ENCODE measurements around the gene PCDHGA1. TPM values are rescaled to one million over a fixed set of nuclear protein-coding genes. Genes with fewer than 3 reads are reported as not detected.
A peak's percentile ranks its signal among the peaks of the same experiment; 100 is the strongest.
"Not testable (repeated sequence)": the region's sequence is repeated elsewhere in the genome, so short reads cannot be mapped to it uniquely, and the experiment has no call there.

PCDHGA1 gene
- total and polyA plus RNA-seq, 5 experiments from 2014 or later, result 0.38 to 0.52 TPM; not detected in 3

GRCh38 chr5:141369994-141370848, 39.9 kb downstream of the PCDHGA1 start, which contains the start of gene PCDHGB3:
Gene PCDHGB3 (plus strand): TSS chr5:141370242. CDS start chr5:141370395, 153 bp downstream.
- DNase-seq (peak in 5 of 10 donors; percentile 12 to 37 (median 22)), ATAC-seq (peak; percentile 87 to 90)
- Mint-ChIP-seq H3K4me3 (peak within 1 kb of the TSS; percentile 65 to 91 (median 82)), H3K9me3 (peaks cover 0 to 88% (median 31%) of the 10 kb centered on the region in 9 donors), H3K27ac (peak within 1 kb of the TSS in 1 of 10 donors; percentile 42), H3K36me3 (peaks cover 17 to 52% (median 29%) of the 10 kb centered on the region in 3 donors), H3K27me3 (peaks cover 43 to 86% (median 73%) of the 10 kb centered on the region in 5 donors), H3K4me1 (peaks cover 0 to 7% (median 4%) of the 10 kb centered on the region in 4 donors)
- POLR2A ChIA-PET, result no interaction called here

GRCh38 chr5:141371572-141372475, 41.5 kb downstream of the PCDHGA1 start:
- Mint-ChIP-seq H3K9me3 (peaks cover 0 to 84% (median 30%) of the 10 kb centered on the region in 9 donors), H3K36me3 (peaks cover 12 to 47% (median 31%) of the 10 kb centered on the region in 3 donors), H3K4me1 (peaks cover 0 to 7% (median 4%) of the 10 kb centered on the region in 4 donors), H3K4me3 (peak overlapping the region in 2 of 10 donors; percentile 10 to 60), H3K27me3 (peaks cover 36 to 74% (median 68%) of the 10 kb centered on the region in 5 donors), H3K27ac (peak overlapping the region in 1 of 10 donors; percentile 65)
- ATAC-seq, result no peak
- DNase-seq, result no peak
- POLR2A ChIA-PET, result no interaction called here

GRCh38 chr5:141373673-141374317, 43.5 kb downstream of the PCDHGA1 start, which contains the start of gene PCDHGA6:
Gene PCDHGA6 (plus strand): TSS chr5:141373891. CDS start chr5:141374084, 193 bp downstream.
- H3K4me1 Mint-ChIP-seq, result peaks cover 0 to 7% (median 4%) of the 10 kb centered on the region in 4 donors
- POLR2A ChIA-PET, result no interaction called here
- no peak for ATAC-seq
- H3K27me3 Mint-ChIP-seq, result peaks cover 29 to 70% (median 59%) of the 10 kb centered on the region in 5 donors
- peaks cover 0 to 87% (median 34%) of the 10 kb centered on the region in 9 donors for H3K9me3 Mint-ChIP-seq
- H3K27ac Mint-ChIP-seq, result peak within 1 kb of the TSS in 1 of 10 donors; percentile 35
- DNase-seq, result no peak
- H3K36me3 Mint-ChIP-seq, result peaks cover 16 to 60% (median 31%) of the 10 kb centered on the region in 3 donors
- H3K4me3 Mint-ChIP-seq, result peak within 1 kb of the TSS in 8 of 10 donors; percentile 15 to 56 (median 38)

DNA sequence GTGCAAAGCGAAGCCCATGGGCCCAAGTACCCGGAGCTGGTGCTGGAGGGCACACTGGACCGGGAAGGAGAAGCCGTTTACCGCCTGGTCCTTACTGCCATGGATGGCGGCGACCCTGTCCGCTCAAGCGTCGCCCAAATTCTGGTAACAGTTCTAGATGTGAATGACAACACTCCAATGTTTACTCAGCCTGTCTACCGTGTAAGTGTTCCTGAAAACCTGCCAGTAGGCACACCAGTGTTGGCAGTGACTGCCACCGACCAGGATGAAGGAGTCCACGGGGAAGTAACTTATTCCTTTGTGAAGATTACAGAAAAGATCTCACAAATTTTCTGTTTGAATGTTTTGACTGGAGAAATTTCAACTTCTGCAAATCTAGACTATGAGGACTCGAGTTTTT, 44.3 kb downstream of the PCDHGA1 start:
- Mint-ChIP-seq H3K9me3 (peaks cover 0 to 90% (median 35%) of the 10 kb centered on the region in 9 donors), H3K27ac (no peak overlapping the region)
- no peak for DNase-seq

GRCh38 chr5:141375444-141376155, 45.3 kb downstream of the PCDHGA1 start:
- not testable (repeated sequence) for H3K4me1 Mint-ChIP-seq, ATAC-seq, H3K27ac Mint-ChIP-seq, H3K4me3 Mint-ChIP-seq, DNase-seq
- peaks cover 11 to 64% (median 37%) of the 10 kb centered on the region in 3 donors for H3K36me3 Mint-ChIP-seq
- peaks cover 6 to 88% (median 38%) of the 10 kb centered on the region in 9 donors for H3K9me3 Mint-ChIP-seq
- H3K27me3 Mint-ChIP-seq, result peaks cover 20 to 67% (median 54%) of the 10 kb centered on the region in 5 donors
- POLR2A ChIA-PET, result interaction anchor here (0.6 kb wide), 1 partner anchor 47 kb away, joined by 3 read pairs; no protein-coding TSS in a partner anchor

More for the DNA sequence above, 44.3 kb downstream of the PCDHGA1 start:
- Mint-ChIP-seq H3K36me3 (peaks cover 16 to 64% (median 34%) of the 10 kb centered on the region in 3 donors), H3K4me1 (peaks cover 0 to 7% (median 4%) of the 10 kb centered on the region in 4 donors), H3K27me3 (peaks cover 26 to 67% (median 54%) of the 10 kb centered on the region in 5 donors), H3K4me3 (no peak overlapping the region)
- ATAC-seq, result no peak
- POLR2A ChIA-PET, result no interaction called here

- H3K27me3 Mint-ChIP-seq, result peaks cover 35 to 77% (median 63%) of the 10 kb centered on the region in 5 donors
- peaks cover 10 to 89% (median 48%) of the 10 kb centered on the region in 9 donors for H3K9me3 Mint-ChIP-seq
- peak within 1 kb of the TSS; percentile 48 to 78 (median 72) for H3K4me3 Mint-ChIP-seq
- H3K27ac Mint-ChIP-seq, result no peak within 1 kb of the TSS
- H3K4me1 Mint-ChIP-seq, result peaks cover 0 to 2% (median 0%) of the 10 kb centered on the region in 4 donors
- DNase-seq (no peak), ATAC-seq (peak in 1 of 2 donors; percentile 55)
- peaks cover 14 to 72% (median 37%) of the 10 kb centered on the region in 3 donors for H3K36me3 Mint-ChIP-seq
- POLR2A ChIA-PET, result no interaction called here
These were observed 52.4 kb downstream of the PCDHGA1 start, which contains the start of gene PCDHGA7 for GRCh38 chr5:141382469-141383294. Gene PCDHGA7 (plus strand): TSS chr5:141382742. CDS start chr5:141382900, 158 bp downstream.

- POLR2A ChIA-PET, result no interaction called here
- DNase-seq (no peak), ATAC-seq (no peak)
- Mint-ChIP-seq H3K27me3 (peaks cover 37 to 80% (median 66%) of the 10 kb centered on the region in 5 donors), H3K36me3 (peaks cover 16 to 71% (median 39%) of the 10 kb centered on the region in 3 donors), H3K4me3 (peak overlapping the region in 4 of 10 donors; percentile 7 to 76 (median 48)), H3K9me3 (peaks cover 13 to 87% (median 49%) of the 10 kb centered on the region in 9 donors), H3K4me1 (peaks cover 0 to 2% (median 0%) of the 10 kb centered on the region in 4 donors), H3K27ac (no peak overlapping the region)
These were observed 53.0 kb downstream of the PCDHGA1 start for GRCh38 chr5:141383345-141383744.

GRCh38 chr5:141384471-141385267, 54.4 kb downstream of the PCDHGA1 start:
- ATAC-seq, result no peak
- DNase-seq, result no peak
- H3K27me3 Mint-ChIP-seq, result peaks cover 43 to 84% (median 74%) of the 10 kb centered on the region in 5 donors

DNA sequence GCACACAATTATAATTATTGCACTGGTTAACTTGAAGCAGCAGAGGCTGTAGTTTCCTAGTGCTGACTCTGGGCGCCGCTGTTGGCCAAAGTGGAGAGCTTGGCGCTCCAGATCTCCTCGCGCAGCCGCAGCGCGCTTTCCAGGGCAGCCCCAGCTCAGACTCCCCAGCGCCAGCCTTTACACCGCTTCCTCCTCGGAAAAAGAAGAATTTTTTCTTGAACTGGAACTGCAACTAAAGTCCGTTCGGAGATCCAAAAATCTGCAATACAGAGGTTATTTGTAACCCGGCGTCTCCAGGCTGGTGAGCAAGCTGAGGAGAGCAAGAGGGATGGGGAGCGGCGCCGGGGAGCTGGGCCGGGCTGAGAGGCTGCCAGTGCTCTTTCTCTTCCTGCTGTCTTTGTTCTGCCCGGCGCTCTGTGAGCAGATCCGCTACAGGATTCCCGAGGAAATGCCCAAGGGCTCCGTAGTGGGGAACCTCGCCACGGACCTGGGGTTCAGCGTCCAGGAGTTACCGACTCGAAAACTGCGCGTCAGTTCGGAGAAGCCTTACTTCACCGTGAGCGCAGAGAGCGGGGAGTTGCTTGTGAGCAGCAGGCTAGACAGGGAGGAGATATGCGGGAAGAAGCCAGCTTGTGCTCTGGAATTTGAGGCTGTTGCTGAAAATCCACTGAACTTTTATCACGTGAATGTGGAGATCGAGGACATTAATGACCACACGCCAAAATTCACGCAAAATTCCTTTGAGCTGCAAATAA, 57.4 kb downstream of the PCDHGA1 start, which contains the start of gene PCDHGB4:
TSS of gene PCDHGB4 (plus strand) at position 142 of the 755 bp plus-strand sequence. CDS start at position 329, 187 bp downstream.
- peak; percentile 68 to 78 for ATAC-seq
- POLR2A ChIA-PET, DNase-seq, H3K4me1 Mint-ChIP-seq: not testable (repeated sequence)
- peaks cover 23 to 61% (median 36%) of the 10 kb centered on the region in 3 donors for H3K36me3 Mint-ChIP-seq
- H3K27ac Mint-ChIP-seq, result peak within 1 kb of the TSS in 1 of 10 donors; percentile 53
- peak within 1 kb of the TSS; percentile 14 to 72 (median 42) for H3K4me3 Mint-ChIP-seq
- H3K9me3 Mint-ChIP-seq, result peaks cover 14 to 88% (median 50%) of the 10 kb centered on the region in 9 donors
- H3K27me3 Mint-ChIP-seq, result peaks cover 46 to 89% (median 78%) of the 10 kb centered on the region in 5 donors

More at GRCh38 chr5:141384471-141385267, 54.4 kb downstream of the PCDHGA1 start:
- POLR2A ChIA-PET, result no interaction called here
- H3K36me3 Mint-ChIP-seq, result peaks cover 18 to 69% (median 39%) of the 10 kb centered on the region in 3 donors
- H3K9me3 Mint-ChIP-seq, result peaks cover 21 to 90% (median 51%) of the 10 kb centered on the region in 9 donors
- no peak overlapping the region for H3K4me3 Mint-ChIP-seq
- H3K4me1 Mint-ChIP-seq, result peaks cover 0 to 2% (median 0%) of the 10 kb centered on the region in 4 donors
- H3K27ac Mint-ChIP-seq, result no peak overlapping the region

All from naive thymus-derived CD8-positive, alpha-beta T cell (primary cell).